OCI-LY3 (cell line): ENCODE results near the gene TRMT6.

Experiments
- EZH2phosphoT487 ChIP-seq: fragments of 200-600 bp; shearing (Covaris generic); IDR thresholded peaks from 2 replicates; pipeline ENCODE4 v1.6.1; 2018; ENCODE audit warnings: antibody characterized with exemption, mixed run types, low read depth
- TF ChIP-seq, protein P1 (sequence below): fragments of 200-600, 300-600 bp; sonication (generic); IDR thresholded peaks from 2 replicates; pipeline ENCODE4 v1.5.1; 2014; ENCODE audit warnings: antibody characterized with exemption, low read length, low read depth

DNA sequence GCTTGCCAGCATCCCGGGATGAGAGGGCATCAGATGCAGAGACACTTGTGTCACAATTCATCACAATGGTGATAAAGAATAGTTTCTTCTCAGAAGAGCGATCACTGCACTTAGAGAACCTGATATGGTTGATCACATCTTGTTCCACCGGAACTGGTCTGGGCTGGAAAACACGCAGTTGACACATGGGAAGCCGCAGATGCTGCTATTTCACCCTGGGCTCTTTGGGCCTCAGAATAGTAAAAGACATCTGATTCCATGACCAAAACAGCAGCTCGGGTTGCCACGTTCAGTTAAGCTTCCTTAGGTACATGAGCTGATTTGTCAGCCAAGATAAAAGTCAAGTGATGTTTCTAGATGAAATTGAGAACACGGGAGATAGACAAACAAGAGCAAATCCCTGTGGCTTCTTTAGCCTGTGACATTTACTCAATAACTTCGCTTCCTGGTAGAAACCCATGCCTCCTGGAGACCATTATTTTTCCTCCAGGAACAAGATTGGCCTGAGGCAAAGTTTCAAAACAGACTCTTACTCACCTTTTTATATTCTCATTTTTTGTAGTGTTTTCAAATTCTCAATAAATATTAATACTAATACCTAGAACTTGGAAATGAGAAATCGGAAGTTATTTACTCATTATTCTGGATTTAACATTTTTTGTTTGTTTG is 59.4 kb downstream of the TRMT6 start:
- TF ChIP-seq, protein P1, sequence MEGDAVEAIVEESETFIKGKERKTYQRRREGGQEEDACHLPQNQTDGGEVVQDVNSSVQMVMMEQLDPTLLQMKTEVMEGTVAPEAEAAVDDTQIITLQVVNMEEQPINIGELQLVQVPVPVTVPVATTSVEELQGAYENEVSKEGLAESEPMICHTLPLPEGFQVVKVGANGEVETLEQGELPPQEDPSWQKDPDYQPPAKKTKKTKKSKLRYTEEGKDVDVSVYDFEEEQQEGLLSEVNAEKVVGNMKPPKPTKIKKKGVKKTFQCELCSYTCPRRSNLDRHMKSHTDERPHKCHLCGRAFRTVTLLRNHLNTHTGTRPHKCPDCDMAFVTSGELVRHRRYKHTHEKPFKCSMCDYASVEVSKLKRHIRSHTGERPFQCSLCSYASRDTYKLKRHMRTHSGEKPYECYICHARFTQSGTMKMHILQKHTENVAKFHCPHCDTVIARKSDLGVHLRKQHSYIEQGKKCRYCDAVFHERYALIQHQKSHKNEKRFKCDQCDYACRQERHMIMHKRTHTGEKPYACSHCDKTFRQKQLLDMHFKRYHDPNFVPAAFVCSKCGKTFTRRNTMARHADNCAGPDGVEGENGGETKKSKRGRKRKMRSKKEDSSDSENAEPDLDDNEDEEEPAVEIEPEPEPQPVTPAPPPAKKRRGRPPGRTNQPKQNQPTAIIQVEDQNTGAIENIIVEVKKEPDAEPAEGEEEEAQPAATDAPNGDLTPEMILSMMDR: no peak
- no peak for TF ChIP-seq EZH2phosphoT487
